IPS-20b (cell line): ENCODE results near the gene KIF25.

Source experiments
- H3K27ac ChIP-seq: one replicate; pipeline ENCODE4 v1.5.1; 2013; ENCODE audit warnings: low read length
- H3K27me3 ChIP-seq: 2 replicates; pipeline ENCODE4 v1.6.1; 2013; ENCODE audit warnings: mild to moderate bottlenecking, low read length, inconsistent platforms; ENCODE audit not compliant: insufficient read depth
- H3K36me3 ChIP-seq: 2 replicates; pipeline ENCODE4 v1.6.1; 2013; ENCODE audit warnings: low read depth, mild to moderate bottlenecking, inconsistent platforms, low read length, moderate library complexity; ENCODE audit not compliant: insufficient read depth
- H3K4me1 ChIP-seq: 2 replicates; pipeline ENCODE4 v1.6.1; 2013; ENCODE audit warnings: mild to moderate bottlenecking, control low read depth, inconsistent platforms, low read length, moderate library complexity; ENCODE audit not compliant: insufficient read depth
- H3K4me3 ChIP-seq: 2 replicates; pipeline ENCODE4 v1.5.1; 2013; ENCODE audit warnings: mild to moderate bottlenecking, low read length, inconsistent platforms
- H3K9ac ChIP-seq: 2 replicates; pipeline ENCODE4 v1.6.1; 2013; ENCODE audit warnings: low read depth, mild to moderate bottlenecking, inconsistent platforms, low read length, moderate library complexity
- H3K9me3 ChIP-seq: 2 replicates; pipeline ENCODE4 v1.6.1; 2013; ENCODE audit warnings: mild to moderate bottlenecking, low read depth, low read length, inconsistent platforms; ENCODE audit not compliant: insufficient read depth

Gene KIF25

GRCh38 chr6:168015009-168015408 is 17.5 kb downstream of the KIF25 start:
- Histone ChIP-seq H3K36me3 (no peaks in the 10 kb centered on the region), H3K9ac (no peak overlapping the region), H3K4me1 (peaks cover 3% of the 10 kb centered on the region; the same call in 1 of the 2 replicates), H3K9me3 (peaks cover 14% of the 10 kb centered on the region), H3K27me3 (no peaks in the 10 kb centered on the region), H3K27ac (no peak overlapping the region), H3K4me3 (no peak overlapping the region)

DNA sequence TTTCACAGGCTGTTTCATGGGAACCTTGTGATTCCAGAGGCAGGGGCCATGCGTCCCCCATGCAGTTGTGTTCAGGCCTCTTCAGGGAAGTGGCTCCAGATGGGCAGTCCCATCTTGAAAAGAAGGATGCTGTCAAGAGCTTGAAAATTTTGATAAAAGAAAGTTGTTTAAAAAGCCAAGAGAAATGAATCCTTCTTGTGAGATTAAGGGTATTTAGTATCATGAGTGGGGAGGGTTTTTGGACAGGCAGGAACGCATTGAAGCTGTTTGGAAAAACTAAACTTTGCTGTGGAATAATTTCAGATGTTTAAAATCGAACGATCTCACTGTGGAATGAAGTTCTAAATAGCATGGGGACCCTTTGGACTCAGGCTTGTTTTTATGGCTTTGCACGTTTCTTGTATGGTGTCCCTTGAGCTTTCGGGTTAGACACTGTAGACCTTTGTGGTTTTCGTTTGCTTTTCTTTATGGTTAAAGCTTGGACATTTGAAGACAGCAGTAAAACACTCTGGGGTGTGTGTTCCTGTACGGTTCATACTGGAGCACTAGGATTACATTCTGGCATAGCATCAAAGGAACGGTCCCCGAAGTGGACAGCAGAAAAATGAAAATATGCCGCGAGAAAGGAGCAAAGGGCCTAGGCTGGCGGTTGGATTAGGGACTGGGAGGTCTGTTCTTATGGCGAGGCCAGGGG is 18.2 kb downstream of the KIF25 start:
- Histone ChIP-seq H3K9ac (no peak overlapping the region), H3K4me1 (peaks cover 3% of the 10 kb centered on the region; the same call in 1 of the 2 replicates), H3K27me3 (no peaks in the 10 kb centered on the region), H3K36me3 (no peaks in the 10 kb centered on the region), H3K9me3 (peaks cover 11% of the 10 kb centered on the region; the same call in 1 of the 2 replicates), H3K4me3 (no peak overlapping the region), H3K27ac (no peak overlapping the region)

GRCh38 chr6:168016176-168016620 is 18.7 kb downstream of the KIF25 start:
- no peak overlapping the region for H3K4me3 ChIP-seq

GRCh38 chr6:168016721-168017525 is 19.5 kb downstream of the KIF25 start:
- no peaks in the 10 kb centered on the region for H3K9me3 ChIP-seq
- H3K27me3 ChIP-seq: no peaks in the 10 kb centered on the region

More at GRCh38 chr6:168016176-168016620, 18.7 kb downstream of the KIF25 start:
- H3K27ac ChIP-seq: no peak overlapping the region
- H3K4me1 ChIP-seq: peaks cover 3% of the 10 kb centered on the region; the same call in 1 of the 2 replicates
- peaks cover 6% of the 10 kb centered on the region; the same call in 1 of the 2 replicates for H3K9me3 ChIP-seq
- H3K36me3 ChIP-seq: no peaks in the 10 kb centered on the region
- no peaks in the 10 kb centered on the region for H3K27me3 ChIP-seq
- H3K9ac ChIP-seq: no peak overlapping the region

DNA sequence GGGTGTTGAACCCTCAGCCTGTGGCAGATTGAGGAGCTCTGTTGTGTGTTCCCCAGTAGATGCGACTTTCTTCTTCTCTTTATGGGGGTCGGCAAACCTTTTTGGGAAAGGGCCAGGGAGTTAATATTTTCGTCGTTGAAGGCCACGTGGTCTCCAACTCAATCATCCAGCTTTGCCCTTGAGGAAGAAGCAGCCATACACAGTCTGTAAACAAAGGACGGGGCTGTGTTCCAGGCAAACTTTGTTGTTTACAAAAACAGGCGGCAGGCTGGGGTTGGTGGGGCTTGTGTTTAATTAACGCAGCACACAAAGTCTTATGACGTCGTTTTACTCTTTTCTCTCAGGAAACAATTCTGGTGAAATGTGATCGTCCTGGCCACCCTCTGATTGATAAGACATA is 20.2 kb downstream of the KIF25 start:
- H3K4me3 ChIP-seq: no peak overlapping the region
- no peak overlapping the region for H3K9ac ChIP-seq
- H3K9me3 ChIP-seq: no peaks in the 10 kb centered on the region
- H3K36me3 ChIP-seq: no peaks in the 10 kb centered on the region
- peaks cover 3% of the 10 kb centered on the region; the same call in 1 of the 2 replicates for H3K4me1 ChIP-seq
- H3K27ac ChIP-seq: no peak overlapping the region
- H3K27me3 ChIP-seq: no peaks in the 10 kb centered on the region

More at GRCh38 chr6:168016721-168017525, 19.5 kb downstream of the KIF25 start:
- Histone ChIP-seq H3K4me3 (no peak overlapping the region), H3K27ac (no peak overlapping the region), H3K36me3 (no peaks in the 10 kb centered on the region), H3K9ac (no peak overlapping the region), H3K4me1 (peaks cover 3% of the 10 kb centered on the region; the same call in 1 of the 2 replicates)

DNA sequence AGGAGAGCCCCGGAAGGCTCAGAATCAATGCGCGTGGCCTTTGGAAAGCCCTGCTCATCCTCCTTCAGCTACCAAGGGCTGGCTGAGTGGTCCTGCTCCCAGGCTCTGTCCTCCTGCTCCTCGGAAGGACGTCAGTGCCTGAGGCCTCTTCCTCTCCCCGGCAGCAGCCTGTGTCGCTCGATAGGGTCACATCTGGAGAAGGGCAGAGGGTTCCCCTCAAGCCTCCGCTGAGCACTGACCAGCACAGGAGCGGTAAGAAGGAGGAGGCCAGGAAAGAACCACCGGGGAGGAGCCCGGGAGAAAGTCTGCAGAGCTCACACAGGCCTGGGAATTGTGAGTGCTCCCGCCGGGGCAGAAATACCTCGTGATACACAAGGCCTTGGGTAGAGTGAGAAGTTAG is 21.2 kb downstream of the KIF25 start:
- H3K4me3 ChIP-seq: no peak overlapping the region
- H3K9ac ChIP-seq: no peak overlapping the region
- H3K36me3 ChIP-seq: no peaks in the 10 kb centered on the region
- no peaks in the 10 kb centered on the region for H3K27me3 ChIP-seq
- H3K27ac ChIP-seq: no peak overlapping the region
- peaks cover 3% of the 10 kb centered on the region; the same call in 1 of the 2 replicates for H3K4me1 ChIP-seq
- no peaks in the 10 kb centered on the region for H3K9me3 ChIP-seq

GRCh38 chr6:168020242-168020641 is 22.8 kb downstream of the KIF25 start:
- Histone ChIP-seq H3K9ac (no peak overlapping the region), H3K9me3 (no peaks in the 10 kb centered on the region), H3K27me3 (no peaks in the 10 kb centered on the region), H3K27ac (no peak overlapping the region), H3K36me3 (no peaks in the 10 kb centered on the region), H3K4me3 (no peak overlapping the region), H3K4me1 (peaks cover 3% of the 10 kb centered on the region; the same call in 1 of the 2 replicates)

- Histone ChIP-seq H3K27me3 (no peaks in the 10 kb centered on the region), H3K9ac (no peak overlapping the region), H3K4me3 (no peak overlapping the region), H3K36me3 (no peaks in the 10 kb centered on the region), H3K4me1 (peaks cover 3% of the 10 kb centered on the region; the same call in 1 of the 2 replicates), H3K27ac (no peak overlapping the region), H3K9me3 (no peaks in the 10 kb centered on the region)
Measured at GRCh38 chr6:168021581-168021980, 24.1 kb downstream of the KIF25 start.

GRCh38 chr6:168022488-168023321 is 25.2 kb downstream of the KIF25 start:
- Histone ChIP-seq H3K9me3 (no peaks in the 10 kb centered on the region), H3K36me3 (no peaks in the 10 kb centered on the region), H3K27ac (no peak overlapping the region), H3K4me1 (no peaks in the 10 kb centered on the region), H3K4me3 (no peak overlapping the region), H3K9ac (no peak overlapping the region), H3K27me3 (no peaks in the 10 kb centered on the region)

DNA sequence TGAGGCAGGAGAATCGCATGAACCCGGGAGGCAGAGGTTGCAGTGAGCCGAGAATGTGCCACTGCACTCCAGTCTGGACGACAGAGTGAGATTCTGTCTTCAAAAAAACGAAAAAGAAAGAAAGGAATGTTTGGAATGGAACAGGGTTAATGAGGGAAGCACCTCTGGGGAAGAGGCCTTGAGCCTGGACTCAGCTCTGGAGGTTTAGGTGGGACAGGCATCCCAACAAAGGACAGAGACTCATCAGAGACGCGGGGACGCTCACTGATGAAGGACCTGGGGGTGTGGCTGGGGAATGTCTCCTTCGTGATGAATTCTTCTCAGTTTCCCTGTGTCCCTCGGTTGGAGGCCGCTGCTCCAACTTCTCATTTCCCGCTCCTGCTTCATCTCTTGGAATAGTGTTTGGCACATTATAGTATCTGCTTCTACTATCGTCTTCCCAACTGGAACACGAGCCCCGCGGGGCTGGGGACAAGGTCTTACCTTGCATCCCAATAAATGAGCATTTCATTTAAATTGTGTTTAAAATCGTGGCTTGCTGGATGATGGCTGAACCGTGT is 27.6 kb downstream of the KIF25 start:
- Histone ChIP-seq H3K4me1 (no peaks in the 10 kb centered on the region; the same call in 1 of the 2 replicates), H3K27ac (no peak overlapping the region), H3K9ac (no peak overlapping the region), H3K27me3 (no peaks in the 10 kb centered on the region), H3K9me3 (no peaks in the 10 kb centered on the region), H3K4me3 (no peak overlapping the region), H3K36me3 (no peaks in the 10 kb centered on the region)
